Stimulated activated CD8-positive, alpha-beta memory T cell treated with anti-CD3 and anti-CD28 coated beads, Interleukin-12 subunit alpha, Interleukin-12 subunit beta, amount 100 ng/mL, for 1 hour (primary cell): Measurements from ENCODE around the gene GRIK3.
"Not testable (repeated sequence)": the region's sequence is repeated elsewhere in the genome, so short reads cannot be mapped to it uniquely, and the experiment has no call there.

ENCODE experiments used
- DNase-seq: peaks from one replicate; pipeline ENCODE4 v3.0.0-alpha.2; 2020; ENCODE audit warnings: low read depth

Gene GRIK3

DNA sequence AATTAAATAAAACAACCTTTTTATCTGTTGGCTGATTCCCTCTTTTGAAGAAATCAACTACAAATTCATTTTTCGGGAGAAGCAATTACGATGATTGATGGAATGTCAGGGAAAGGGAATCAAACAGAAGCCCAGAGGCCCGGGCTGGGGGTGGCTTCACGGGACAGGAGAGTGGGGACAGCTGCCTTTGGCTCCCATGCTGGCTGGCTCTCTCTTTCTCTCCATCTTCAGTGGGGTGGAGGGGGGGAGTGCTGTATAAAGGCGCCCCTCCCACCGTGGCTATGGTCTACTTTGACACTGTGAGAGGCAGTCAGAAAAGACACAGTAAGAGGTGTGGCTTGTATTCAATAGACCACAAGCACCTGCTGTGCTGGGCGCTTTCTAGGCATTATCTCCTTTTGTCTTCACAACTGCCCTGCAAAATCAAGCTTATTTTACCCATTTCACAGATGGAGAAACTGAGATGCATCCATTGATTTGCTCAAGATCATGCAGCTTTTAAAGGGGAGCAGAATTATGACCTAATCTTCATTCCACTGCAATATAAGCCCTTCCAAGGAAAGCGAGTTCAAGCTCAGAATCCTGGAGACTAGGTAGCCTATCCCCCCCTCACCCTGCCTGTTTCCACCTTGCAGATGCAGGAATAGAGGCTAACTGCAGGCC, 92.9 kb downstream of the GRIK3 start:
- no peak for DNase-seq

- DNase-seq: no peak
Observed at GRCh38 chr1:36938819-36939218, 95.5 kb downstream of the GRIK3 start.

GRCh38 chr1:36937371-36937770, 96.9 kb downstream of the GRIK3 start:
- DNase-seq: no peak

- DNase-seq: no peak
Observed at GRCh38 chr1:36934061-36934460, 100.3 kb downstream of the GRIK3 start.

DNA sequence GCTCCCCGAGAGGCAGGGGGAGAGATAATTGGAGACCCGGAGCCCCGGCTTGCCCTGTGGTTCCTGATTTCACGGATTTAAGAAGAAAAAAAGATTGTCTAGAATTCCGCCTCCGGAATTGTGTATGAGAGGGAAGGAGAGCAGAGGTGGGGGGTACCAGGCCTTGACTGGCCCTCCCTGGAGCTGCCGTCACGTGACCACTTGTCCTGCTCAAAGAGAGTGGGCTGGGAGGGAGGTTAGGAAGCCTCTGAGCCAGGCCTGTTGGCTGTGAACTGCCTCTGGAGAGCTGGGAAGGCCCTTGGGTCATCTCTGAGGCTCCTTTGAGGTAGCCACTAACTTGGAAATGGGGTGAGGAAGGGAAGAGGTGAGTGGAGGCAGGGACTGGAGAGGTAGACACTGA, 106.5 kb downstream of the GRIK3 start:
- DNase-seq: no peak

GRCh38 chr1:36925251-36925650, 109.1 kb downstream of the GRIK3 start:
- DNase-seq: no peak

GRCh38 chr1:36924282-36924811, 110.0 kb downstream of the GRIK3 start:
- no peak for DNase-seq

DNA sequence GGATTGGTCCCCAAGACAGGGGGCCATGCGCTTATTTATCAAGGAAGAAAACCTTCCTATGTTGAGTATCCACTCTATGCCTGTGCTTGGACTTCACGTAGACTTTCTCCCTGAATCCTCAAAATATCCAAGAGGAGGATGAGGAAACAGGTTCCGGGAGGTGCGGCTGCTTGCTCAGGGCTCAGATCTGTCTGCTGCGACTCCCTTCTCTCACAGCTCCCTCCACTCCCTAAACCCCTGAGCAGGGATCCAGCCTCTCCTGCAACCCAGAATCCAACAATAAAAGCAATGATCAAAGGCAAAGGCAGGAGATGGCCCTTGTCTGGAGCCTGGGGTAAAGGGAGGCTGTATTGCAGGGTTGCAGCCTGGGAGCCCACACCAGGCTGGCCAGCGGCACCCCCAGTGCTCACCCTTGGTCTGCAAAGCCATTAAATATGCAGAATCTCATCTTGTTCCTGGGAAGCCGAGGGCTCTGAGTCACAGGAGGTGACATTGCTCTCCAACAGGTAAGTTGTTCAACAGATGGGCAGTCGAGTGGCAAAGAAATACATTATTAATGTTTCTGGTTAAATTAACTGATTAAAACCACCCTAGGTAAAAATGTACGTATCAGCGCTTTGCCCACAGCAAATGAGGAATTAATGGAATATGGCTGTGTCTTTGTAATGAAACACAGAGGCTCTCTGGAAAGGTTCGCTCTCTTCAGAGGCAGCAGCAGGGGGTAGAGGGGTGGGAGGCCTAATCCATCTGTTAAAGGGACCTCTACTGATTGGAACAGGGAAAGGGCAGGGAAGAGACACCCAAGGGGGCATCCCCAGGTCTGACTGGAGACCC, 111.5 kb downstream of the GRIK3 start:
- no peak for DNase-seq

DNA sequence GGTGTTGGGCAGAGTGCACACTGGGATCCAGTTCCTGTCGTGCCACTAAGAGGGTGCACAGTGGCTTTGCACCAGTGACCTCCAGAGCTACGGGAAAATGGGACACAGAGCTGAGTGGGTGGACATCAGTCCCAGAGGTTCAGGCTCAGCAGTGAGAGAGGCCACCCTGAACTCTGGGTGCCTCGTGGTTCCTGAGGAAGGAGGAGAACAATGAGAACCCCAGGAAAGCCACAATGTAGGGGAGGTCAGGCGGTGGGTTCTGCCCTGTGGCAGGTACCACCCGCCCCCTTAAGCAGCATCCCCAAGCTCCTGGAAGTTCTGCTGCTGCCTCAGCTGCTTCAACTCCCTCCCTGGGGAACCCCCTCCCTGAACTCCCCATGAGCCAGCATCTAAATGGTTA, 112.2 kb downstream of the GRIK3 start:
- DNase-seq: no peak

GRCh38 chr1:36920801-36921405, 113.4 kb downstream of the GRIK3 start:
- no peak for DNase-seq

DNA sequence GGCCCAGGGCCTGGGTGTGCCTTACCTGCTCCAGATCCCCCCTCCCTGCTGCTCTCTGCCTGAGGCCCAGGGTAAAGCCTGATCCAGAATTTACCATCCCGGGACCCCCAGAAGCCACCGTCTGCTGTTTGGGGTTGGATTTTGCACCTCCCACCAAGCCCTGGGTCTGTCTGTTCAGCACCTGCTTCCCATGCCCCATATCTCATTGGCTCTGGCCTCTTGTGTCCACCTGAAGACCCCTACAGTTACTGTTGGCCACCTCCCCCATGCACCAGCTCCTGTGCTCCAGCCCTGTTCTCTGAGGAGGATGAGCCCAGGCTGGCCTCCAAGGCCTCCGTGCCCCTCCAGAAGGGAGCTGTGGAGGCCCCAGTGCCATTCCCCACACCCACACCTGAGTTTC, 113.9 kb downstream of the GRIK3 start:
- DNase-seq: no peak

- DNase-seq: no peak
Observed at GRCh38 chr1:36919491-36920145, 114.7 kb downstream of the GRIK3 start.

- DNase-seq: no peak
Observed at GRCh38 chr1:36918604-36919003, 115.7 kb downstream of the GRIK3 start.

DNA sequence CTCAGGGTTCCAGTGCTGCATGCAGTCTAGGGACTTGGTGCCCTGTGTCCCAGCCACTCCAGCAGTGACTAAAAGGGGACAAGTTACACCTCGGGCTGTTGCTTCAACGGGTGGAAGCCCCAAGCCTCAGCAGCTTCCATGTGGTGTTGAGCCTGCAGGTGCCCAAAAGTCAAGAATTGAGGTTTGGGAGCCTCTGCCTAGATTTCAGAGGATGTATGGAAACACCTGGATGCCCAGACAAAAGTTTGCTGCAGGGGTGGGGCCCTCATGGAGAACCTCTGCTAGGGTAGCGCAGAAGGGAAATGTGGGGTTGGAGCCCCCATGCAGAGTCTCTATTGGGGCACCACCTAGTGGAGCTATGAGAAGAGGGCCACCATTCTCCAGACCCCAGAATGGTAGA, 117.8 kb downstream of the GRIK3 start:
- not testable (repeated sequence) for DNase-seq

- no peak for DNase-seq
Observed at GRCh38 chr1:36913484-36914060, 120.7 kb downstream of the GRIK3 start.

GRCh38 chr1:36913016-36913415, 121.3 kb downstream of the GRIK3 start:
- DNase-seq: no peak

DNA sequence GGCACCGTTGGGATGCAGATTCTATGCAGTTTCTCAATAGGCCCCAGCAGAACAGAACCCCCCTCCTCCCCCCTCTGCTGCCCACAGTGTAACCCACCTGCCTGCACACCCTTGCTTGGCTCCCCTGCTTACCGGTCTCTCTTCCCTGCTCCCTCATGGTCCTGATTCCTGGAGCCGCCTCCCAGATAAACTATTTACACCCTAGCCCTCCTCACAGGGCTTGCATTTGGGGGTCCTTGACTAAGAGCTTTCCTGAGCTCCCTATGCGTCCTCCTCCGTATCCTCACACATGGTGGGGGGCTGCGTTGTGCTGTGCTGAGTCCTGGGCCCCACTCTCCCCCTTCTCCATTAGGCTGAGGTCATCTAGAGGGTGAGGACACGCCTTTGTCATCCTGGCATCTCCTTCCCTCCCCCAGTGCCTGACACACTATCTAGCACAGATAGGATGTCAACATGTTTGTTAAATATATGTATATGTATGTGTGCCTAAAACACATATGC, 121.9 kb downstream of the GRIK3 start:
- DNase-seq: no peak

DNA sequence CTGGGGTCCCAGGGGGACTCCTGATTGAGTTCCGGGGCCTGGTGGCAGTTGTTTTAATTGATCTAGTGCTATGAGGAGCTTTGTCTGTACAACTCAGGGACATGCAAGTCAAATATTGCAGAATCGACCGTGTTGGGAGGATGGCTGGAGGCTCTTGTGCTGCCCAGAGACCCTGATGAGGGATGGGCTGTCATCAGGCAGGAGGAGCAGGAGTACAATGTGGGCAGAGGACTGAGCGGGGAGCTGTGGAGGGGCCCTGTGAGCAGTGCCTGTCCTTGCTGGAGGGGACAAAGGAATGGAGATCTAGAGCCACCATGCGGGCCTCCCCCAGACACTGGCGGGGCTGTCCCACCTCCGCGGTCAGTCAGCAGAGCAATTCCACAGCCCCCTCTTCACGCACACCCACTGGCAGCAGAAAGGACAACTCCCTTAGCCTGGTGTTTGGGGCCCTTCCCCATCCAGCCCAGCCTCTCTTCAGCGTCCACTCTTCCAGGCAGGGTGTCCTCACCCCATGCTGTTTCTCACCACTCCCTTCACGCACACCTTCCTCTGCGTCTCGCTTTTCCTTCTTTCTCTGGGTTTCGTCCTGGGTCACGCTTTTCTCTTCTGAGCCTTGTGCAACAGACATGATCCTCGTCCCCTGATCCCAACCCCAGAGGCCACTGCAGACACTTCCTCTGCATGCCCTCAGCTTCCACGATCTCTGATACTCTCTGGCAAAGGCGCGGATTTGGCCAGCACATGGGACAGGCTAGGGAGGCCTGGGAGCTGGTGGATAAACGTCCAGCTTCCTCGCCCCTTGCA, 122.6 kb downstream of the GRIK3 start:
- no peak for DNase-seq

DNA sequence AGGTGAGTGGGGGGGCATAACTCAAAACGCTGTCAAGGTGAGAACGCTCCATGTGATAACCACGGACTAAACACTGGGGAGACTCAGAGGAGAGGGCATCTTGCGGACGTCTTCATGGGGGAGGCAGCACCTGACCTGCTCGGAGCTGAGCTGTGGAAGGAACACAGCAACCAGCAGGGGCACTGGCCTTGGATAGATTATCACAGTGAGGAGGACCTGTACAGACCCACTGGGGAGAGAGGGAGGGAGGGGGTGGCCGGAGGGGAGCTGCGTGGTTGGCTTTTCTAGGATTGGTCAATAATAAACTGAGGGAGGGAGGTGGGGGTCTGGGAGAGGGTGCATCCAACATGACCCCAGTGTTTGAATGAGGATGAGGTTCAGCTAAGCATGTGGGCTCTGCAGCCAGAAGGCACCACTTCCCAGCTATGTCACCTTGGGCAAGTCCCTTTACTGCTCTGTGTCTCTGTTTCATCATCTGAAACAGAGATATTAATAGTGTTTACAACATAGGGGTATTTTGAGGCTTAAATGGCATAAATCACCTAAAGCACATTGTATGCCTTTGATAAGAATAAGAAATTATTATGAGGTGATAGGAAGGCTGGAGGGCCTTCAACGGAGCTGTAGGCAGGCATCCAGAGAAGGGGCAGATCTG, 123.3 kb downstream of the GRIK3 start:
- no peak for DNase-seq

DNA sequence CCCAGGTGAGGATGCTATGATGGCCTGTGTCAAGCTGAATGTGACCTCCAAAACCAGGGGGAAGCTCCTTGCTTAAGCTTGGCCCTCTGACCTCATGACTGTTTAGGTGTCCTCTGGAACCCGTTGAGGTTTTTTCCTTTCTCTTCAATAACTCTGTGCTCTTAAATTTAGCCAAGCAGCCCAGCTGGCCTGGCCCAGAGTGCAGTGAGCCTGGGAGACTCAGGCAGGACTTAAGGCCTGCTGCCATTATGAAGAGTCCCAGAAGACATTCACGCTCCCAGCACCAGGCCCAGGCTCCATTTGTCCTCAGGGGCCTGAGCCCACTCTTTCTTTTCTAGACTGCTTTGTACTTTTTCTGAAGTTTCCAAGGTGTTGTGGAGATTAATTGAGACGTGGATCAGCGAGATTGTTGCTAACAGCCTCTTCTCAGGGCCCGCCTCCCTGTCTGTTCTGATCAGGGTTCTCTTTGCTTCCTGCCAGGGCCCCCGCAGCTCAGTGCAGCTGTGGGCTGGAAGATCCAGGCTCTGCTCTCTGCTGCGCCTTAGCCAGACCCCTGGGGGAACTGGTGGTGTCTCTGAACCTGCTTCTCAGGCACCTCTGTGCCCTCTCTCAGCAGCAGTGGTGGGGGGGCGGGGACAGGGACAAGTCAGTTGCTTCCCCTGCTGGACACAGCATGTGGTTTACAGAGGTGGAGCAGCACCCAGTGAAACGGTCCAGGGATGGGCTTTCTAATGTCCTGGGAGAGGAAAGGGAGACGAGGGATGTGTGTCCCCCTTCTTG, 124.2 kb downstream of the GRIK3 start:
- no peak for DNase-seq
